IMR-90 (cell line): ENCODE data around the gene TAF1A. TPM values are rescaled to one million over a fixed set of nuclear protein-coding genes. Genes with fewer than 3 reads are reported as not detected.
A peak's percentile ranks its signal among the peaks of the same experiment; 100 is the strongest.

Experiments used
- ATAC-seq: fragments of 200-7000 bp; cut with Tn5 transposase; 2 replicates; pipeline ENCODE4 v1.9.1; 2020; ENCODE audit warnings: low read depth, mild to moderate bottlenecking, moderate library complexity
- BruUV-seq: library from RNA; stranded (reverse); fragments of 400-500 nt; replicated peaks from 2 replicates; lab custom pipeline; 2021; lab: Mats Ljungman, UMichigan
- CTCF ChIA-PET: fragments of 300-600 bp; formaldehyde crosslinking; extraction: SDS; loops from one replicate; lab custom pipeline; 2021; ENCODE audit warnings: antibody characterized with exemption; lab: Yijun Ruan, JAX
- POLR2A ChIA-PET: fragments of 300-600 bp; sonication (Branson Sonifier 250); formaldehyde crosslinking; loops from one replicate; lab custom pipeline; 2022; ENCODE audit warnings: antibody characterized with exemption; ENCODE audit not compliant: unreplicated experiment; lab: Charles Lee
- DNase-seq: peaks from one replicate; pipeline ENCODE4 v3.0.0; 2013
- H2AFZ ChIP-seq: replicated peaks from 2 replicates; pipeline ENCODE3; 2013; ENCODE audit warnings: low read length, mild to moderate bottlenecking; ENCODE audit not compliant: poor library complexity
- H2AK5ac ChIP-seq: 2 replicates; pipeline ENCODE4 v1.6.1; 2013; ENCODE audit warnings: low read depth, low read length, inconsistent platforms
- H2AK9ac ChIP-seq: replicated peaks from 2 replicates; pipeline ENCODE3; 2013; ENCODE audit warnings: mild to moderate bottlenecking, low read depth, low read length, moderate library complexity; ENCODE audit not compliant: poor library complexity
- H2BK120ac ChIP-seq: 2 replicates; pipeline ENCODE4 v1.6.1; 2013; ENCODE audit warnings: low read depth, low read length, inconsistent platforms
- H2BK15ac ChIP-seq: 3 replicates; pipeline ENCODE4 v1.6.1; 2013; ENCODE audit warnings: low read depth, low read length, inconsistent platforms
- H2BK20ac ChIP-seq: 2 replicates; pipeline ENCODE4 v1.6.1; 2013; ENCODE audit warnings: low read depth, mild to moderate bottlenecking, inconsistent platforms, low read length, moderate library complexity
- H2BK5ac ChIP-seq: 2 replicates; pipeline ENCODE4 v1.6.1; 2013; ENCODE audit warnings: mild to moderate bottlenecking, low read depth, low read length, inconsistent platforms; ENCODE audit not compliant: poor library complexity, severe bottlenecking
- H3K14ac ChIP-seq: replicated peaks from 2 replicates; pipeline ENCODE4 v1.6.1; 2013; ENCODE audit warnings: low read depth, low read length, inconsistent platforms
- H3K18ac ChIP-seq: 2 replicates; pipeline ENCODE4 v1.6.1; 2013; ENCODE audit warnings: low read depth, low read length, control low read depth
- H3K23ac ChIP-seq: 2 replicates; pipeline ENCODE4 v1.6.1; 2013; ENCODE audit warnings: low read depth, low read length, inconsistent platforms
- H3K27ac ChIP-seq: 2 replicates; pipeline ENCODE4 v1.5.1; 2013; ENCODE audit warnings: mild to moderate bottlenecking, control low read depth, low read length; ENCODE audit not compliant: insufficient read depth
- H3K27me3 ChIP-seq: 2 replicates; pipeline ENCODE4 v1.6.1; 2013; ENCODE audit warnings: low read length; ENCODE audit not compliant: control insufficient read depth, insufficient read depth
- H3K36me3 ChIP-seq: 2 replicates; pipeline ENCODE4 v1.6.1; 2013; ENCODE audit warnings: low read length, mixed read lengths; ENCODE audit not compliant: control insufficient read depth, insufficient read depth
- H3K4ac ChIP-seq: 2 replicates; pipeline ENCODE4 v1.6.1; 2013; ENCODE audit warnings: low read depth, low read length, inconsistent platforms
- H3K4me1 ChIP-seq: 2 replicates; pipeline ENCODE4 v1.6.1; 2013; ENCODE audit warnings: low read length, mixed read lengths; ENCODE audit not compliant: control insufficient read depth, insufficient read depth
- H3K4me2 ChIP-seq: 2 replicates; pipeline ENCODE4 v1.6.1; 2013; ENCODE audit warnings: low read depth, mild to moderate bottlenecking, control low read depth, low read length, moderate library complexity
- H3K4me3 ChIP-seq: 2 replicates; pipeline ENCODE4 v1.5.1; 2013; ENCODE audit warnings: low read depth, mild to moderate bottlenecking, control low read depth, low read length, moderate library complexity; ENCODE audit not compliant: insufficient read depth
- H3K56ac ChIP-seq: 2 replicates; pipeline ENCODE4 v1.6.1; 2013; ENCODE audit warnings: low read length, inconsistent platforms; ENCODE audit not compliant: insufficient read depth; ENCODE audit errors: extremely low read depth
- H3K79me1 ChIP-seq, 2 experiments: 2 replicates each; pipeline ENCODE4 v1.6.1; 2013; ENCODE audit warnings: low read length in 2 of 2, inconsistent platforms in 1 of 2, low read depth in 1 of 2
- H3K9ac ChIP-seq: 2 replicates; pipeline ENCODE4 v1.6.1; 2013; ENCODE audit warnings: low read depth, low read length, control low read depth
- H3K9me1 ChIP-seq: 2 replicates; pipeline ENCODE4 v1.6.1; 2013; ENCODE audit warnings: low read length, inconsistent platforms; ENCODE audit not compliant: insufficient read depth
- H3K9me3 ChIP-seq: 2 replicates; pipeline ENCODE4 v1.6.1; 2013; ENCODE audit warnings: low read length; ENCODE audit not compliant: control insufficient read depth, insufficient read depth
- H4K20me1 ChIP-seq: 2 replicates; pipeline ENCODE4 v1.6.1; 2013; ENCODE audit warnings: low read length, inconsistent platforms; ENCODE audit not compliant: insufficient read depth
- H4K5ac ChIP-seq: 2 replicates; pipeline ENCODE4 v1.6.1; 2013; ENCODE audit warnings: mild to moderate bottlenecking, low read depth, low read length, control low read depth
- H4K8ac ChIP-seq, 2 experiments: 2 replicates each; pipeline ENCODE4 v1.6.1; 2013; ENCODE audit warnings: low read depth in 2 of 2, low read length in 2 of 2, control low read depth in 1 of 2, inconsistent platforms in 1 of 2
- H4K91ac ChIP-seq: 2 replicates; pipeline ENCODE4 v1.6.1; 2013; ENCODE audit warnings: low read depth, low read length, inconsistent platforms; ENCODE audit not compliant: insufficient read depth
- BHLHE40 ChIP-seq: fragments of 150-350 bp; IDR thresholded peaks from 2 replicates; pipeline ENCODE4 v1.6.1; 2016; ENCODE audit warnings: mild to moderate bottlenecking, low read depth, low read length
- CHD1 ChIP-seq: IDR thresholded peaks from 2 replicates; pipeline ENCODE4 v1.6.1; 2012; ENCODE audit warnings: low read depth, low read length, improper control_type of control experiment
- FOS ChIP-seq: fragments of 150-350 bp; IDR thresholded peaks from 2 replicates; pipeline ENCODE4 v1.6.1; 2016; ENCODE audit warnings: low read depth, low read length
- MAFK ChIP-seq: IDR thresholded peaks from 2 replicates; pipeline ENCODE4 v1.6.1; 2012; ENCODE audit warnings: low read depth, low read length, improper control_type of control experiment
- MXI1 ChIP-seq: IDR thresholded peaks from 2 replicates; pipeline ENCODE4 v1.6.1; 2012; ENCODE audit warnings: low read depth, mild to moderate bottlenecking, low read length, moderate library complexity, borderline replicate concordance
- NFE2L2 ChIP-seq: fragments of 150-350 bp; IDR thresholded peaks from 2 replicates; pipeline ENCODE4 v1.6.1; 2016; ENCODE audit warnings: low read depth, mild to moderate bottlenecking, low read length
- POLR2A ChIP-seq: IDR thresholded peaks from 2 replicates; pipeline ENCODE4 v1.6.1; 2012; ENCODE audit warnings: mild to moderate bottlenecking, low read depth, low read length
- RAD21 ChIP-seq: IDR thresholded peaks from 2 replicates; pipeline ENCODE4 v1.6.1; 2012; ENCODE audit warnings: low read length, improper control_type of control experiment
- RCOR1 ChIP-seq: IDR thresholded peaks from 2 replicates; pipeline ENCODE4 v1.6.1; 2012; ENCODE audit warnings: mild to moderate bottlenecking, low read length, improper control_type of control experiment; ENCODE audit not compliant: insufficient replicate concordance
- USF2 ChIP-seq: fragments of 150-350 bp; IDR thresholded peaks from 2 replicates; pipeline ENCODE4 v1.6.1; 2017; ENCODE audit warnings: mild to moderate bottlenecking, antibody characterized with exemption, low read length, low read depth
- WGBS, 2 experiments: methylation state at CpG; one replicate each; pipeline versions ENCODE4 v1.1.5 to v1.1.7; 2013; ENCODE audit warnings: missing lambda C conversion rate in 2 of 2; ENCODE audit not compliant: insufficient read length in 1 of 2; ENCODE audit errors: extremely low coverage in 2 of 2; 5-methylcytosine and 5-hydroxymethylcytosine counted together
- dilution Hi-C: fragments of 300-500 bp; cut with HindIII; formaldehyde crosslinking; loops from one replicate; pipeline ENCODE4 v1.14.3; 2018; ENCODE audit warnings: low sequenced_read_pairs; ENCODE audit not compliant: unreplicated experiment
- in situ Hi-C: fragments of 300-500 bp; cut with MboI; formaldehyde crosslinking; loops from 3 replicates; pipeline ENCODE4 v1.14.3; 2019; ENCODE audit warnings: low sequenced_read_pairs, inconsistent platforms, mixed read lengths
- intact Hi-C: fragments of 100-400 bp; cut with micrococcal nuclease; formaldehyde crosslinking; loops from 2 replicates; pipeline ENCODE4 v1.10.0; 2022
- polyA plus RNA-seq, 3 experiments: library from polyadenylated mRNA; depleted of rRNA; stranded (reverse); fragments of >200 nt; gene quantifications; 2 replicates each; pipeline ENCODE4 v1.2.3, GENCODE V29; 2012; ENCODE audit warnings: low replicate concordance in 1 of 3
- total RNA-seq: library from RNA; depleted of rRNA; stranded (reverse); fragments of >200 nt; gene quantifications from 2 replicates; pipeline ENCODE4 v1.2.3, GENCODE V29; 2012
- TF ChIP-seq, protein P1 (sequence below): fragments of 150-350 bp; IDR thresholded peaks from 2 replicates; pipeline ENCODE4 v1.6.1; 2016; ENCODE audit warnings: low read depth, mild to moderate bottlenecking, low read length, moderate library complexity, borderline replicate concordance

Gene TAF1A
- total and polyA plus RNA-seq, 2 of the 4 experiments (the other 2 are of a cell fraction) = 3.8 to 5.4 TPM

- H3K79me1 ChIP-seq = no peaks in the 10 kb centered on the region
- no peak within 1 kb of the TSS for H3K4me3 ChIP-seq
- no peak within 1 kb of the TSS for H2BK20ac ChIP-seq
- H3K9me3 ChIP-seq = no peaks in the 10 kb centered on the region
- ATAC-seq (no peak), DNase-seq (no peak)
- CTCF ChIA-PET = interaction anchor here (0.7 kb wide), 1 partner anchor 231 kb away, joined by 3 read pairs; no protein-coding TSS in a partner anchor
- no peak within 1 kb of the TSS for H3K14ac ChIP-seq
- no peak within 1 kb of the TSS for H4K91ac ChIP-seq
- H3K4me2 ChIP-seq = no peak within 1 kb of the TSS
- intact Hi-C loops = loop anchor here (2.0 kb wide), 1 partner anchor 71 kb away; the partner anchor contains the start of gene MIA3
- in situ Hi-C loops = no loop called here
- H2BK5ac ChIP-seq = no peak within 1 kb of the TSS
- H3K4ac ChIP-seq = no peak within 1 kb of the TSS
- H3K27ac ChIP-seq = no peak within 1 kb of the TSS; the same call in 1 of the 2 replicates
- H2AFZ ChIP-seq = peak within 1 kb of the TSS; percentile 61
- no peaks in the 10 kb centered on the region for H4K20me1 ChIP-seq
- H2AK5ac ChIP-seq = peak within 1 kb of the TSS; percentile 1; the same call in 1 of the 2 replicates
- no peak within 1 kb of the TSS for H2BK15ac ChIP-seq
- dilution Hi-C loops = no loop called here
- no peak within 1 kb of the TSS for H3K23ac ChIP-seq
- H4K8ac ChIP-seq = no peak within 1 kb of the TSS
- no peak within 1 kb of the TSS for H4K5ac ChIP-seq
- peak within 1 kb of the TSS; percentile 66 for H2AK9ac ChIP-seq
- no peak within 1 kb of the TSS for H3K56ac ChIP-seq
- no peak within 1 kb of the TSS for H2BK120ac ChIP-seq
- no peak within 1 kb of the TSS for H3K9ac ChIP-seq
- H3K18ac ChIP-seq = no peak within 1 kb of the TSS; the same call in 1 of the 2 replicates
- H3K9me1 ChIP-seq = no peaks in the 10 kb centered on the region
- H3K4me1 ChIP-seq = peaks cover 5% of the 10 kb centered on the region; the same call in 1 of the 2 replicates
- TF ChIP-seq FOS (no peak), NFE2L2 (no peak), POLR2A (no peak), RAD21 (no peak), MXI1 (no peak), RCOR1 (no peak), BHLHE40 (no peak), USF2 (no peak), CHD1 (no peak), MAFK (no peak)
- TF ChIP-seq, protein P1, sequence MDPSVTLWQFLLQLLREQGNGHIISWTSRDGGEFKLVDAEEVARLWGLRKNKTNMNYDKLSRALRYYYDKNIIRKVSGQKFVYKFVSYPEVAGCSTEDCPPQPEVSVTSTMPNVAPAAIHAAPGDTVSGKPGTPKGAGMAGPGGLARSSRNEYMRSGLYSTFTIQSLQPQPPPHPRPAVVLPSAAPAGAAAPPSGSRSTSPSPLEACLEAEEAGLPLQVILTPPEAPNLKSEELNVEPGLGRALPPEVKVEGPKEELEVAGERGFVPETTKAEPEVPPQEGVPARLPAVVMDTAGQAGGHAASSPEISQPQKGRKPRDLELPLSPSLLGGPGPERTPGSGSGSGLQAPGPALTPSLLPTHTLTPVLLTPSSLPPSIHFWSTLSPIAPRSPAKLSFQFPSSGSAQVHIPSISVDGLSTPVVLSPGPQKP = no peak
- no peaks in the 10 kb centered on the region for H3K27me3 ChIP-seq
- POLR2A ChIA-PET = no interaction called here
- no peaks in the 10 kb centered on the region for H3K36me3 ChIP-seq
- no TSS peak for BruUV-seq
- WGBS, 2 experiments = 60% methylated on average over 1 of the region's 8 CpGs; no CpG with 5 or more reads in 1 of the 2 experiments
Measured at GRCh38 chr1:222547944-222548671, 41.6 kb downstream of the TAF1A start, which contains the start of gene HHIPL2. Gene HHIPL2 (minus strand): TSS chr1:222548104. CDS start chr1:222548044, 60 bp downstream.
